ENCODE data around the gene ADAMTS17. TPM values are rescaled to one million over a fixed set of nuclear protein-coding genes. Genes with fewer than 3 reads are reported as not detected.

Gene ADAMTS17
- polyA plus RNA-seq, 2 of the 4 experiments (the other 2 are of a cell fraction) = 0.05 TPM; not detected in 1

GRCh38 chr15:100170291-100171210 lies 171.2 kb downstream of the ADAMTS17 start:
- WGBS (ENCODE audit: missing lambda C conversion rate) = 38% methylated on average over 8 of the region's 8 CpGs
- FAIRE-seq = no peak
- CTCF ChIA-PET = interaction anchor here (0.8 kb wide), 1 partner anchor 11 kb away, joined by 3 read pairs; no protein-coding TSS in a partner anchor
- H3K9me3 ChIP-seq = peaks cover 23% of the 10 kb centered on the region
- H3K4me2 ChIP-seq = no peak overlapping the region
- H3K4me1 ChIP-seq = no peaks in the 10 kb centered on the region
- ATAC-seq = no peak
- TF ChIP-seq RFX5 (IDR thresholded peaks at IDR 0.05) (no peak), JUNB (IDR thresholded peaks at IDR 0.05) (no peak), USF2 (IDR thresholded peaks at IDR 0.05) (no peak)
- H3K27ac ChIP-seq = no peak overlapping the region
- DNase-seq (ENCODE audit: low read depth in 1 of 2, low spot score in 1 of 2) = no peak
- H3K4me3 ChIP-seq = no peak overlapping the region
- POLR2A ChIA-PET = no interaction called here

- Histone ChIP-seq H3K4me1 (no peaks in the 10 kb centered on the region), H3K4me2 (no peak overlapping the region), H3K4me3 (no peak overlapping the region), H3K9me3 (peaks cover 23% of the 10 kb centered on the region), H3K27ac (no peak overlapping the region)
- no peak for FAIRE-seq
- POLR2A ChIA-PET = no interaction called here
- no peak for DNase-seq (ENCODE audit: low read depth in 1 of 2, low spot score in 1 of 2)
- TF ChIP-seq EHF (CRISPR knock-in tag; IDR thresholded peaks at IDR 0.05) = no peak
- no peak for TF ChIP-seq GATA3 (IDR thresholded peaks at IDR 0.05; ENCODE audit: borderline replicate concordance)
- no peak for TF ChIP-seq JUNB (IDR thresholded peaks at IDR 0.05)
- TF ChIP-seq PHF8 (IDR thresholded peaks at IDR 0.05; ENCODE audit: borderline replicate concordance, low read depth) = no peak
- TF ChIP-seq RAD21 (conservative IDR thresholded peaks at IDR 0.05 in 1 of 2, IDR thresholded peaks at IDR 0.05 in 1 of 2) = no peak
- TF ChIP-seq SMC3 (IDR thresholded peaks at IDR 0.05) = no peak
- no peak for TF ChIP-seq MAX (IDR thresholded peaks at IDR 0.05)
- no peak for TF ChIP-seq POLR2AphosphoS2 (conservative IDR thresholded peaks at IDR 0.05; ENCODE audit: low read length)
- no peak for TF ChIP-seq ZFP36 (IDR thresholded peaks at IDR 0.05; ENCODE audit: borderline replicate concordance, partially characterized antibody)
- TF ChIP-seq HOXB5 (CRISPR knock-in tag; IDR thresholded peaks at IDR 0.05) = no peak
- no peak for ATAC-seq
- WGBS (ENCODE audit: missing lambda C conversion rate) = 22% methylated on average over 20 of the region's 20 CpGs
- CTCF ChIA-PET = interaction anchor here (0.8 kb wide), 1 partner anchor 12 kb away, joined by 3 read pairs; no protein-coding TSS in a partner anchor
Observed at GRCh38 chr15:100169615-100170290, 172.0 kb downstream of the ADAMTS17 start.

- Histone ChIP-seq H3K4me2 (no peak overlapping the region), H3K4me1 (no peaks in the 10 kb centered on the region), H3K4me3 (no peak overlapping the region), H3K9me3 (peaks cover 20% of the 10 kb centered on the region), H3K27ac (no peak overlapping the region)
- ATAC-seq (no peak), FAIRE-seq (no peak), DNase-seq (ENCODE audit: low read depth in 1 of 2, low spot score in 1 of 2) (no peak)
- CTCF ChIA-PET = interaction anchor here (1.1 kb wide), 1 partner anchor 171 kb away, joined by 3 read pairs; no protein-coding TSS in a partner anchor
- TF ChIP-seq CHD4 (IDR thresholded peaks at IDR 0.05; ENCODE audit: borderline replicate concordance) (no peak), RCOR1 (IDR thresholded peaks at IDR 0.05; ENCODE audit: low read depth, low read length) (no peak)
- 12% methylated on average over 11 of the region's 11 CpGs for WGBS (ENCODE audit: missing lambda C conversion rate)
- POLR2A ChIA-PET = no interaction called here
Observed at GRCh38 chr15:100168787-100169186, 173.0 kb downstream of the ADAMTS17 start.

- peaks cover 11% of the 10 kb centered on the region for H3K9me3 ChIP-seq
- FAIRE-seq = no peak
Observed at GRCh38 chr15:100167884-100168375, 173.8 kb downstream of the ADAMTS17 start.

More at GRCh38 chr15:100167884-100168375, 173.8 kb downstream of the ADAMTS17 start:
- no peak for ATAC-seq
- Histone ChIP-seq H3K27ac (no peak overlapping the region), H3K4me2 (no peak overlapping the region), H3K4me1 (no peaks in the 10 kb centered on the region), H3K4me3 (no peak overlapping the region)
- DNase-seq (ENCODE audit: low read depth in 1 of 2, low spot score in 1 of 2) = no peak
- POLR2A ChIA-PET = no interaction called here
- TF ChIP-seq SMC3 (IDR thresholded peaks at IDR 0.05) (no peak), TP53 (CRISPR knock-in tag; IDR thresholded peaks at IDR 0.05) (no peak), CBX2 (IDR thresholded peaks at IDR 0.05; ENCODE audit: borderline replicate concordance, low read depth) (no peak), ESRRA (IDR thresholded peaks at IDR 0.05; ENCODE audit: borderline replicate concordance, low read length) (no peak), HEYL (CRISPR knock-in tag; IDR thresholded peaks at IDR 0.05) (no peak), HMGXB4 (CRISPR knock-in tag; IDR thresholded peaks at IDR 0.05; ENCODE audit: borderline replicate concordance) (no peak), MAX (IDR thresholded peaks at IDR 0.05) (no peak), ZC3H11A (IDR thresholded peaks at IDR 0.05) (no peak), EHMT2 (IDR thresholded peaks at IDR 0.05; ENCODE audit: low read depth) (no peak), FOSB (CRISPR knock-in tag; IDR thresholded peaks at IDR 0.05) (no peak)
- CTCF ChIA-PET = interaction anchor here (1.1 to 1.2 kb wide), 2 partner anchors 10 to 172 kb away, joined by 3 read pairs; no protein-coding TSS in a partner anchor
- WGBS (ENCODE audit: missing lambda C conversion rate) = 26% methylated on average over 14 of the region's 15 CpGs

Data from A549 (cell line).